GM06990 (cell line): Measurements from ENCODE around the gene PALD1.

Source experiments
- DNase-seq: peaks from one replicate; pipeline ENCODE4 v3.0.0-alpha.2; 2011; ENCODE audit not compliant: insufficient read length; ENCODE audit errors: extremely low read depth
- H3K27me3 ChIP-seq: replicated peaks from 2 replicates; pipeline ENCODE4 v1.6.0; 2011; ENCODE audit warnings: low read length; ENCODE audit not compliant: control insufficient read depth, insufficient read depth
- H3K36me3 ChIP-seq: 2 replicates; pipeline ENCODE4 v1.5.1; 2011; ENCODE audit warnings: low read length; ENCODE audit not compliant: control insufficient read depth, insufficient read depth
- H3K4me3 ChIP-seq: replicated peaks from 2 replicates; pipeline ENCODE4 v1.5.1; 2011; ENCODE audit warnings: low read depth, mild to moderate bottlenecking, control low read depth, low read length
- TF ChIP-seq, protein P1 (sequence below): IDR thresholded peaks from 2 replicates; pipeline ENCODE4 v1.5.1; 2011; ENCODE audit warnings: low read length, control low read depth, mild to moderate bottlenecking, inconsistent platforms; ENCODE audit not compliant: insufficient read depth, poor library complexity, severe bottlenecking

PALD1 gene

DNA sequence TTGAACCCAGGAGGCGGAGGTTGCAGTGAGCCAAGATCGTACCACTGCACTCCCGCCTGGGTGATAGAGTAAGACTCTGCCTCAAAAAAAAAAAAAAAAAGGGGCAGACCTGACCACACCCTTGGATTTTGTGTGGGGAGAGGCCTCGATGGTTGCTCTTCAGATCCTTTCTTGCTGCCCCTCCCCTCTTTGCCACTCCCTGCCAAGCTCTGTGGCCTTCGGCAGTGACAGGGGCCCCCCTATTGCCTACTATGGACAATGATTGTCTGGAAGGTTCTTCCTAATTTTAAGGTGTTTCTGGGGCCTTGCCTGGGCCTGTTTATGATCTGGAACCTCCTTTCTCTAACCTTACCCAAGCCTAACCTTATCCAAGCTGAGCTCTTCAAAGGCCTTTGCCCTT, 123.2 kb downstream of the PALD1 start:
- H3K27me3 ChIP-seq, result no peaks in the 10 kb centered on the region
- DNase-seq, result no peak
- TF ChIP-seq, protein P1, sequence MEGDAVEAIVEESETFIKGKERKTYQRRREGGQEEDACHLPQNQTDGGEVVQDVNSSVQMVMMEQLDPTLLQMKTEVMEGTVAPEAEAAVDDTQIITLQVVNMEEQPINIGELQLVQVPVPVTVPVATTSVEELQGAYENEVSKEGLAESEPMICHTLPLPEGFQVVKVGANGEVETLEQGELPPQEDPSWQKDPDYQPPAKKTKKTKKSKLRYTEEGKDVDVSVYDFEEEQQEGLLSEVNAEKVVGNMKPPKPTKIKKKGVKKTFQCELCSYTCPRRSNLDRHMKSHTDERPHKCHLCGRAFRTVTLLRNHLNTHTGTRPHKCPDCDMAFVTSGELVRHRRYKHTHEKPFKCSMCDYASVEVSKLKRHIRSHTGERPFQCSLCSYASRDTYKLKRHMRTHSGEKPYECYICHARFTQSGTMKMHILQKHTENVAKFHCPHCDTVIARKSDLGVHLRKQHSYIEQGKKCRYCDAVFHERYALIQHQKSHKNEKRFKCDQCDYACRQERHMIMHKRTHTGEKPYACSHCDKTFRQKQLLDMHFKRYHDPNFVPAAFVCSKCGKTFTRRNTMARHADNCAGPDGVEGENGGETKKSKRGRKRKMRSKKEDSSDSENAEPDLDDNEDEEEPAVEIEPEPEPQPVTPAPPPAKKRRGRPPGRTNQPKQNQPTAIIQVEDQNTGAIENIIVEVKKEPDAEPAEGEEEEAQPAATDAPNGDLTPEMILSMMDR, result no peak
- H3K36me3 ChIP-seq, result no peaks in the 10 kb centered on the region; the same call in 1 of the 2 replicates
- peak overlapping the region; percentile 30 for H3K4me3 ChIP-seq

DNA sequence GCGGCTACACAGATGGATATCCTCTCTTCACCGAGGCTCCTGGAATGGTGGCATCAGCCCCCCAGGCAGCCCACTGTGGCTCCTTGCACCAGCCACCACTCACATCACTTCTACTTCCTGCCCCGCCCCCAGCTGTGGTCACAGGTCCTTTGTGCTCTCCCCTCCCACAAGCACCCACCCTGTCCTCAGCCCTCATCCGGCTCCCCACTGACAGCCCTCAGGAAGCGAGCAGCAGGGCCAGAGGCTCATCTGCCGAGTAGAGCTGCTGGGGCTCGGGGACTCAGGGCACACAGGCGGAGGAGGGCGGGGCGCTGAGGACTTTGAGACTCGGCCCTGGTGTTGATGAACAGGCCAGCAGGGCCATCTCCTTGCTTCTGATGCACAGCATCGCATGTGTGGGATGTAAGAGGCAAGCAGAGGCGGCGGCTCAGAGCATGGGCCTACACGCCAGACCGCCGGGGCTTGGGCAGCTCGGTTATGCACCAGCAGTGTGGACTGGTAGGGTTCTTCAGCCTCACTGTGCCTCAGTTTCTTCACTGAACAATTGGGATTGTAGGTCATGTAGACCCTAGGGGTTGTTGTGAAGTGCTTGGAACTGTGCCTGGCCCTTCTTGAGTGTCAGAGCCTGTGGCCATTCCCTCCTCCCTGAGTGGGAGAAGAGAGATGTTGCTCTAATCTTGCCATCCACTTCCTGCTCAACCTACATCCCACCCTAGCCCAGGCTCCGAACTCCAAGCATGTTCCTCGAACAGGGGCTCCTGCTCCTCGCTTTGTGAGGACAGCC, 124.3 kb downstream of the PALD1 start, which contains the start of gene PRF1:
TSS of gene PRF1 (minus strand) at position 77 of the 784 bp plus-strand sequence. CDS start 1,839 bp downstream, outside the sequence.
- H3K4me3 ChIP-seq, result peak within 1 kb of the TSS; percentile 30
- H3K36me3 ChIP-seq, result no peaks in the 10 kb centered on the region; the same call in 1 of the 2 replicates
- H3K27me3 ChIP-seq, result no peaks in the 10 kb centered on the region
- DNase-seq, result peak; percentile 46
- TF ChIP-seq, protein P1, result no peak

- TF ChIP-seq, protein P1, result no peak
- no peak for DNase-seq
- H3K36me3 ChIP-seq, result no peaks in the 10 kb centered on the region
- no peaks in the 10 kb centered on the region for H3K27me3 ChIP-seq
- no peak overlapping the region for H3K4me3 ChIP-seq
Measured at GRCh38 chr10:70603449-70603801, 124.9 kb downstream of the PALD1 start.

GRCh38 chr10:70604106-70604505, 125.5 kb downstream of the PALD1 start:
- TF ChIP-seq, protein P1, result no peak
- no peak overlapping the region for H3K4me3 ChIP-seq
- H3K27me3 ChIP-seq, result no peaks in the 10 kb centered on the region
- no peak for DNase-seq
- no peaks in the 10 kb centered on the region for H3K36me3 ChIP-seq

DNA sequence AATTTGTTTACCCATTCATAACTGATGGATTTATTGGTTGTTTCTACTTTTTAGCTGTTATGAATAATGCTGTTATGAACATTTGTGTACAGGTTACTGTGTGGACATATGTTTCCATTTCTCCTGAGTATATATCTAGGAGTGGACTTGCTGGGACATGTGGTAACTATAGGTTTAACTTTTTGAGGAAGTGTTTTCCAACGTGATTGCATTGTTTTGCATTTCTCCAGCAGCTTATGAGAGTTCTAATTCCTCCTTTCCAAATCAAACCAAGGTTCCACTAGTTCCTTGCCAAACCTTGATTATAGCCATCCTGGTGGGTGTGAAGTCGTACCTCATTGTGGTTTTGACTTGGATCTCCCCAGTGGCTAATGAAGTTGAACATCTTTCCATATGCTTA, 126.6 kb downstream of the PALD1 start:
- H3K27me3 ChIP-seq, result no peaks in the 10 kb centered on the region
- DNase-seq, result no peak
- no peaks in the 10 kb centered on the region for H3K36me3 ChIP-seq
- TF ChIP-seq, protein P1, result no peak
- H3K4me3 ChIP-seq, result no peak overlapping the region
